Right lobe of liver (tissue), 6 donors: Measurements from ENCODE around the gene CDK4. TPM values are rescaled to one million over a fixed set of nuclear protein-coding genes. Genes with fewer than 3 reads are reported as not detected.

ENCODE experiments used
- ATAC-seq, 4 donors: fragments of 200-7000 bp; cut with Tn5 transposase; one replicate each; pipeline ENCODE4 v1.9.1; 2020; ENCODE audit warnings: mild to moderate bottlenecking in 4 of 4, moderate library complexity in 4 of 4
- DNase-seq, 3 donors: peaks; one replicate each; pipeline ENCODE4 v3.0.0-alpha.2; 2020
- H3K27ac ChIP-seq, 3 donors: fragments of 200-600 bp; one replicate each; pipeline ENCODE4 v1.8.0; 2022
- H3K27me3 ChIP-seq, 2 donors: fragments of 200-600 bp; one replicate each; pipeline ENCODE4 v1.8.0; 2022
- H3K36me3 ChIP-seq, 4 donors: fragments of 200-600 bp; sonication (generic) in 1 of 4; one replicate each; pipeline versions ENCODE4 v1.5.1 to v1.8.0; 2017 to 2022; ENCODE audit warnings: control low read depth in 1 of 4
- H3K4me1 ChIP-seq, 4 donors: fragments of 200-600 bp; sonication (generic) in 1 of 4; one replicate each; pipeline versions ENCODE4 v1.5.1 to v1.8.0; 2017 to 2022; ENCODE audit warnings: control low read depth in 1 of 4
- H3K4me3 ChIP-seq, 3 donors: fragments of 200-600 bp; one replicate each; pipeline ENCODE4 v1.8.0; 2022
- H3K9me3 ChIP-seq, 4 donors: fragments of 200-600 bp; sonication (generic) in 1 of 4; one replicate each; pipeline versions ENCODE4 v1.5.1 to v1.8.0; 2017 to 2022; ENCODE audit warnings: control low read depth in 1 of 4
- POLR2A ChIP-seq: fragments of 450-650 bp; IDR thresholded peaks from one replicate; pipeline ENCODE4 v1.6.1; 2017; ENCODE audit warnings: antibody characterized with exemption, mild to moderate bottlenecking
- WGBS: methylation state at CpG from one replicate; pipeline ENCODE4 v1.1.6; 2018; ENCODE audit warnings: low coverage, low lambda C conversion rate; ENCODE audit not compliant: insufficient coverage; ENCODE audit errors: missing lambda C conversion rate; 5-methylcytosine and 5-hydroxymethylcytosine counted together
- intact Hi-C, 2 donors: fragments of 100-400 bp; cut with DNase I; formaldehyde crosslinking; loops; one replicate each; pipeline versions ENCODE4 v1.11.2 to v1.14.1; 2022
- total RNA-seq, 6 experiments: library from RNA; depleted of rRNA in 2 of 6; stranded (reverse); fragments of >200 nt in 2 of 6; fragmentation: NEBNext Ultra II Directional in 3 of 6; extraction: Animal tissue kit (Norgen Biotek cat#: 25700) in 3 of 6; gene quantifications; one replicate each; pipeline versions ENCODE4 v1.1.0 to v1.2.4, GENCODE V29; 2016 to 2023
- TF ChIP-seq, protein P1 (sequence below), 4 donors: fragments of 200-600 bp in 3 of 4; fragments of 450-650 bp in 1 of 4; IDR thresholded peaks; one replicate each; pipeline versions ENCODE4 v1.5.1 to v1.8.0; 2016 to 2022; ENCODE audit warnings: antibody characterized with exemption in 4 of 4, mild to moderate bottlenecking in 2 of 4
- donor health status: DM: no; HTN: yes; CAD: no.
- donor health status: DM: no; HTN: no; CAD: no.
- donor health status: DM: no; HTN: no; CAD: no.
- donor health status: DM: no; HTN: yes; CAD: no.
- donor health status: DM: no; HTN: yes; CAD: no.

CDK4 gene
- total RNA-seq, 6 experiments from 2014 or later: 23.3 to 47.3 (median 31.8) TPM

DNA sequence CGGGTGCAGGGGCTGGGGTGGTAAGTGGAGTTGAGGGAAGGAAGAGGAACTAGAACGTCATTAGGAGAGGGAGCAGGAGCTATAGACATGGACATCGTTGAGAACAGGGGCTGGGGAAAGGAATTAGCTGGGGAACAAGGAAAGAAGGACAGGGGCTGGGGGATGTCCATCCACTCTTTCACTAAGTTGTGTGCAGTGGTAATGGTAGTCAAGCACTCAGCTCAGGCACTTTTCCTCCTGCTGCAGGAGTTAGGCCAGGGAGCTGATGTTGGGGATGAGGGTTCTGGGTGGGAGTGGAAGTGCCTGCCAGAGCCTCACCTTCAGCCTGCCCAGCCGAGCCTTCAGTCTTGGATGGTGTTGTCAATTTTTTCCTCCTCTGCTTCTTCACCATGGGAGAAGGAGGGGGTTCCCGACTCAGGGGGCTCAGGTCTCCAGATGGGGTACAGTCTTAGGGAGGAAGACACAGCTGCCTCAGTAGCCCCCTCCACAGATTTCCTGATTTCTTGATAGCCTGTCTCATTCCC lies 22.7 kb downstream of the CDK4 start:
- TF ChIP-seq, protein P1, sequence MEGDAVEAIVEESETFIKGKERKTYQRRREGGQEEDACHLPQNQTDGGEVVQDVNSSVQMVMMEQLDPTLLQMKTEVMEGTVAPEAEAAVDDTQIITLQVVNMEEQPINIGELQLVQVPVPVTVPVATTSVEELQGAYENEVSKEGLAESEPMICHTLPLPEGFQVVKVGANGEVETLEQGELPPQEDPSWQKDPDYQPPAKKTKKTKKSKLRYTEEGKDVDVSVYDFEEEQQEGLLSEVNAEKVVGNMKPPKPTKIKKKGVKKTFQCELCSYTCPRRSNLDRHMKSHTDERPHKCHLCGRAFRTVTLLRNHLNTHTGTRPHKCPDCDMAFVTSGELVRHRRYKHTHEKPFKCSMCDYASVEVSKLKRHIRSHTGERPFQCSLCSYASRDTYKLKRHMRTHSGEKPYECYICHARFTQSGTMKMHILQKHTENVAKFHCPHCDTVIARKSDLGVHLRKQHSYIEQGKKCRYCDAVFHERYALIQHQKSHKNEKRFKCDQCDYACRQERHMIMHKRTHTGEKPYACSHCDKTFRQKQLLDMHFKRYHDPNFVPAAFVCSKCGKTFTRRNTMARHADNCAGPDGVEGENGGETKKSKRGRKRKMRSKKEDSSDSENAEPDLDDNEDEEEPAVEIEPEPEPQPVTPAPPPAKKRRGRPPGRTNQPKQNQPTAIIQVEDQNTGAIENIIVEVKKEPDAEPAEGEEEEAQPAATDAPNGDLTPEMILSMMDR (IDR thresholded peaks at IDR 0.05): no peak
- no peak for TF ChIP-seq POLR2A
- DNase-seq (peak in 1 of 3 donors; percentile 38), ATAC-seq (no peak)
- H3K27ac ChIP-seq: no peak overlapping the region
- H3K27me3 ChIP-seq: peaks cover 0 to 5% of the 10 kb centered on the region in 2 donors
- intact Hi-C loops: no loop called here
- no peak overlapping the region for H3K4me3 ChIP-seq
- H3K9me3 ChIP-seq: no peaks in the 10 kb centered on the region
- no peaks in the 10 kb centered on the region for H3K36me3 ChIP-seq
- peaks cover 0 to 10% (median 0%) of the 10 kb centered on the region in 4 donors for H3K4me1 ChIP-seq
- 41% methylated on average over 5 of the region's 5 CpGs for WGBS

DNA sequence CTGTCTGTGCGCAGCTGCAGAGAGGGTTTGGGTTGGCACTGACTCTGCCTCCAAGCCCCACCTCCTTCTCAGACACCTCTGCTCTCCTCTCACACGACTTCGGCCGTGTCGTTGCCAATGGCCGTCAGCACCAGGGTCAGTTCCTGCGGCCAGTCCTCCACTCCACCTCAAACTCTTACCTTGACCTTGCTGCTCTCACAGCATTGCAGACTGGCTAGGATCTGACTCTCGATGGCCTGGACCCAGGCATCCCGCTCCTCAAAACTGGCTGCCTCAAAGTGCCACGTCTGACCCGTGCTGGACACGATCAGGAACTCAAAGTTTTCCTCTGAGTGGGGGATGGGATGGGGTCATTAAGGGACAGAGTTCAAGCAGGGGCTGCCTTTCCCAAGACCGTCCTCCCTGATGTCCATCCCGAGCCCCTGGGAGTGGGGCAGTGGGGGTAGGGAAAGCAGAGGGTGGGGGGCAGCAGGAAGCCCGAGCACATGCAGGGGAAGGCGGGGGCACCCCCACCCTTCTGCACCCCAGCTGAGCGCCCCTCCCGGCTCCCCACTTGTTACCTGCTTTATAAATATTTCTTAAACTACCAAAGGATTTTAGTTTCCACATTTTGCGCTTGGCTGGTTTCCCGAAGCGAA lies 24.2 kb downstream of the CDK4 start:
- Histone ChIP-seq H3K4me1 (peaks cover 0 to 10% (median 0%) of the 10 kb centered on the region in 4 donors), H3K27ac (no peak overlapping the region), H3K9me3 (no peaks in the 10 kb centered on the region), H3K4me3 (no peak overlapping the region), H3K27me3 (peaks cover 0 to 5% of the 10 kb centered on the region in 2 donors), H3K36me3 (no peaks in the 10 kb centered on the region)
- peak in 2 of 3 donors; percentile 44 to 55 for DNase-seq
- peak in 1 of 4 donors; percentile 27 for ATAC-seq
- 36% methylated on average over 10 of the region's 21 CpGs for WGBS
- TF ChIP-seq POLR2A: no peak
- TF ChIP-seq, protein P1 (IDR thresholded peaks at IDR 0.05): no peak
- intact Hi-C loops: no loop called here

DNA sequence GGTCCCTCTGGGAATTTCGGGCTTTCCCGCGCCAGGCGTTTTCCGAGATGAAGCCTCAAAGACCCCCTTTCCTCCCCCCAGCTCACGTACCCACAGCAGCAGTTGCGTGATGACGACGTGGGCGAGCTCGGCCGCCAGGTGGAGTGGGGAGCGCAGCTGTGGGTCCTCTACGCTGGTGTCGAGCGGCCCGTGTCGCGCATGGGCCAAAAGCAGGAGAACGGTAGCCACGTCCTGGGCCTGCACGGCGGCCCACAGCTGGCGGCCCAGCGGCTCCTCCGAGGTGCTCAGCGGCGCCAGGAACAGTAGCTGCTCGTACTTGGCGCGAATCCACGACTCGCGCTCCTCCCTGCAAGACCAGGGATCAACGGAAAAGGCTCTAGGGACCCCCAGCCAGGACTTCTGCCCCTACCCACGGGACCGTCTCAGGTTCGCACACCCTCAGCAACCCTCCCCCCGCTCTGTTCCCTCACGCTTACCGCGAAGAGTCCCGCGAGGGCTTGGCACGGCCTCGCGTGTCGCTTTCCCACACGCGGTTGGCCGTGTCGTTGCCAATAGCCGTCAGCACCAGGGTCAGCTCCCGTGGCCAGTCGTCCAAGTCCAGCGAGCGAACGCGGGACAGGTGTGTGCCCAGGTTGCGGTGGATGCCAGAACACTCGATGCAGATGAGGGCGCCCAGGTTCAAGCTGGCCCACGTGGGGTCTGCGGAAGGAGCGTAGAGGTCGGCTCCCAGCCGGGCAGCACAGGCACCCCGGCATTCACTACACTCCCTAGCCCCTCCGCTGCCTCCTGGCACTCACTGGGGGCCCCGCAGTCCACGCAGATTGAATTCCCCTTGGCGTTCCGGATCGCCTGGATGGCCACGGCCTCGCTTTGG lies 25.0 kb downstream of the CDK4 start:
- H3K27ac ChIP-seq: no peak overlapping the region

More for the DNA sequence above, 25.0 kb downstream of the CDK4 start:
- intact Hi-C loops: no loop called here
- no peak for TF ChIP-seq POLR2A
- TF ChIP-seq, protein P1 (IDR thresholded peaks at IDR 0.05): peak in 1 of 4 donors; percentile 12
- DNase-seq (peak in 2 of 3 donors; percentile 55 to 64), ATAC-seq (peak; percentile 11 to 66 (median 24))
- Histone ChIP-seq H3K4me3 (peak overlapping the region; percentile 36 to 48 (median 43)), H3K9me3 (no peaks in the 10 kb centered on the region), H3K4me1 (peaks cover 0 to 10% (median 0%) of the 10 kb centered on the region in 4 donors), H3K27me3 (peaks cover 0 to 5% of the 10 kb centered on the region in 2 donors), H3K36me3 (no peaks in the 10 kb centered on the region)
- 31% methylated on average over 13 of the region's 76 CpGs for WGBS
